ENCODE data around the gene CSNK1D.

Gene CSNK1D

GRCh38 chr17:82294064-82294773 lies 20.7 kb upstream of the CSNK1D start:
- DNase-seq = no peak

GRCh38 chr17:82292251-82293154 lies 19.0 kb upstream of the CSNK1D start:
- DNase-seq = peak; percentile 95 to 99

GRCh38 chr17:82291582-82292250 lies 18.2 kb upstream of the CSNK1D start:
- DNase-seq = no peak

GRCh38 chr17:82287868-82288801 lies 14.6 kb upstream of the CSNK1D start:
- DNase-seq = no peak

- no peak for DNase-seq
These were observed 13.7 kb upstream of the CSNK1D start for GRCh38 chr17:82287013-82287867.

GRCh38 chr17:82285141-82285540 lies 11.6 kb upstream of the CSNK1D start:
- no peak for DNase-seq

GRCh38 chr17:82283208-82283749 lies 9.8 kb upstream of the CSNK1D start:
- DNase-seq = no peak

GRCh38 chr17:82282239-82283207 lies 9.0 kb upstream of the CSNK1D start:
- no peak for DNase-seq

- no peak for DNase-seq
These were observed 8.2 kb upstream of the CSNK1D start for GRCh38 chr17:82281502-82282238.

GRCh38 chr17:82281076-82281475 lies 7.6 kb upstream of the CSNK1D start:
- DNase-seq = no peak

GRCh38 chr17:82280537-82280936 lies 7.0 kb upstream of the CSNK1D start:
- no peak for DNase-seq

GRCh38 chr17:82278786-82279391 lies 5.4 kb upstream of the CSNK1D start:
- no peak for DNase-seq

- no peak for DNase-seq
These were observed 4.8 kb upstream of the CSNK1D start for GRCh38 chr17:82278308-82278707.

- DNase-seq = no peak
These were observed 4.4 kb upstream of the CSNK1D start for GRCh38 chr17:82277851-82278250.

- DNase-seq = no peak
These were observed 3.4 kb upstream of the CSNK1D start for GRCh38 chr17:82276938-82277337.

- DNase-seq = no peak
These were observed 1.8 kb upstream of the CSNK1D start for GRCh38 chr17:82275326-82275725.

- no peak for DNase-seq
These were observed 877 bp upstream of the CSNK1D start for GRCh38 chr17:82274134-82275020.

Measured in SW 1271 (cell line).